SK-N-SH (cell line): ENCODE data around the gene VIM. TPM values are rescaled to one million over a fixed set of nuclear protein-coding genes. Genes with fewer than 3 reads are reported as not detected.

Experiments used
- CTCF ChIA-PET: fragments of 300-600, 350-600 bp; formaldehyde crosslinking; extraction: SDS; loops from one replicate; lab custom pipeline; 2021; lab: Yijun Ruan, JAX
- POLR2A ChIA-PET: fragments of 350-600 bp; sonication (Branson Sonifier 250); formaldehyde crosslinking; extraction: SDS; loops from one replicate; lab custom pipeline; 2020; ENCODE audit warnings: antibody characterized with exemption, inconsistent platforms; lab: Yijun Ruan, JAX
- DNase-seq: peaks from one replicate; pipeline ENCODE4 v3.0.0; 2012
- H2AFZ ChIP-seq: fragments of 200-600 bp; sonication (generic); 2 replicates; pipeline ENCODE4 v1.8.1; 2016; ENCODE audit warnings: antibody characterized with exemption, mild to moderate bottlenecking, low read depth
- H3F3A ChIP-seq: fragments of 200-600 bp; sonication (generic); replicated peaks from 2 replicates; pipeline ENCODE3; 2016; ENCODE audit warnings: antibody characterized with exemption, mild to moderate bottlenecking; ENCODE audit not compliant: insufficient read depth
- H3K27ac ChIP-seq, 2 experiments: fragments of 200-500 bp in 1 of 2; fragments of 200-600 bp in 1 of 2; sonication (Bioruptor generic) in 1 of 2; sonication (generic), shearing (Covaris generic) in 1 of 2; 2 replicates each; pipeline versions ENCODE4 v1.5.1 to v1.6.1; 2014 to 2016; ENCODE audit warnings: low read depth in 2 of 2, inconsistent platforms in 1 of 2, low read length in 1 of 2, mild to moderate bottlenecking in 1 of 2, mixed read lengths in 1 of 2
- H3K27me3 ChIP-seq: fragments of 200-600 bp; sonication (generic), shearing (Covaris generic); 2 replicates; pipeline ENCODE4 v1.6.1; 2016; ENCODE audit warnings: mixed run types; ENCODE audit not compliant: insufficient read depth
- H3K36me3 ChIP-seq, 2 experiments: fragments of 200-500 bp in 1 of 2; fragments of 200-600 bp in 1 of 2; sonication (Bioruptor generic) in 1 of 2; sonication (generic) in 1 of 2; replicated peaks in 1 of 2; 2 replicates each; pipeline versions ENCODE3 to v1.5.1; 2014 to 2016; ENCODE audit warnings: low read length in 1 of 2, mild to moderate bottlenecking in 1 of 2; ENCODE audit not compliant: insufficient read depth in 2 of 2, control insufficient read depth in 1 of 2
- H3K4me1 ChIP-seq, 2 experiments: fragments of 200-500 bp in 1 of 2; fragments of 200-600 bp in 1 of 2; sonication (Bioruptor generic) in 1 of 2; sonication (generic), shearing (Covaris generic) in 1 of 2; 2 replicates each; pipeline versions ENCODE4 v1.5.1 to v1.6.1; 2014 to 2016; ENCODE audit warnings: low read depth in 1 of 2, low read length in 1 of 2, mixed run types in 1 of 2; ENCODE audit not compliant: insufficient read depth in 2 of 2, control insufficient read depth in 1 of 2
- H3K4me2 ChIP-seq: fragments of 200-600 bp; sonication (generic), shearing (Covaris generic); 2 replicates; pipeline ENCODE4 v1.6.1; 2017; ENCODE audit warnings: mixed run types
- H3K4me3 ChIP-seq, 2 experiments: fragments of 200-500 bp in 1 of 2; fragments of 200-600 bp in 1 of 2; sonication (Bioruptor generic) in 1 of 2; sonication (generic), shearing (Covaris generic) in 1 of 2; 2 replicates each; pipeline versions ENCODE4 v1.5.1 to v1.8.1; 2014 to 2016; ENCODE audit warnings: low read depth in 2 of 2, inconsistent platforms in 1 of 2, low read length in 1 of 2, mild to moderate bottlenecking in 1 of 2, mixed read lengths in 1 of 2, moderate library complexity in 1 of 2
- H3K79me2 ChIP-seq: fragments of 200-600 bp; sonication (generic); 2 replicates; pipeline ENCODE4 v1.8.1; 2017; ENCODE audit warnings: mild to moderate bottlenecking; ENCODE audit not compliant: insufficient read depth
- H3K9ac ChIP-seq: fragments of 200-600 bp; sonication (generic); 2 replicates; pipeline ENCODE4 v1.6.1; 2017; ENCODE audit warnings: mixed run types
- H3K9me2 ChIP-seq: fragments of 200-600 bp; sonication (generic); 2 replicates; pipeline ENCODE4 v1.6.1; 2017; ENCODE audit warnings: mixed run types
- H3K9me3 ChIP-seq: fragments of 200-600 bp; sonication (generic); 2 replicates; pipeline ENCODE4 v1.6.1; 2017; ENCODE audit warnings: mixed run types, mild to moderate bottlenecking, moderate library complexity
- H4K20me1 ChIP-seq: fragments of 200-600 bp; sonication (generic); 2 replicates; pipeline ENCODE4 v1.6.1; 2017; ENCODE audit warnings: mild to moderate bottlenecking, mixed run types; ENCODE audit not compliant: insufficient read depth
- EZH2phosphoT487 ChIP-seq: fragments of 200-600 bp; sonication (generic); IDR thresholded peaks from 2 replicates; pipeline ENCODE4 v1.6.1; 2017; ENCODE audit warnings: low read depth, mixed run types, mild to moderate bottlenecking, antibody characterized with exemption, moderate library complexity, borderline replicate concordance
- FOXM1 ChIP-seq: IDR thresholded peaks from 2 replicates; pipeline ENCODE4 v1.4.0; 2012; ENCODE audit warnings: low read depth, mild to moderate bottlenecking
- JUND ChIP-seq: IDR thresholded peaks from 2 replicates; pipeline ENCODE4 v1.4.0; 2012
- MEF2A ChIP-seq: IDR thresholded peaks from 2 replicates; pipeline ENCODE4 v1.4.0; 2012; ENCODE audit warnings: low read depth, borderline replicate concordance
- MXI1 ChIP-seq: IDR thresholded peaks from 2 replicates; pipeline ENCODE4 v1.6.1; 2012; ENCODE audit warnings: mild to moderate bottlenecking, low read depth, low read length, improper control_type of control experiment
- NFIC ChIP-seq: IDR thresholded peaks from 2 replicates; pipeline ENCODE4 v1.4.0; 2012; ENCODE audit warnings: borderline replicate concordance
- POLR2AphosphoS5 ChIP-seq: IDR thresholded peaks from 2 replicates; pipeline ENCODE4 v1.6.1; 2012; ENCODE audit warnings: low read depth, low read length
- RAD21 ChIP-seq: IDR thresholded peaks from 2 replicates; pipeline ENCODE4 v1.6.1; 2012; ENCODE audit warnings: mild to moderate bottlenecking, low read length
- RCOR1 ChIP-seq: fragments of 150-350 bp; IDR thresholded peaks from 2 replicates; pipeline ENCODE4 v1.6.1; 2017; ENCODE audit warnings: antibody characterized with exemption, low read length
- REST ChIP-seq: IDR thresholded peaks from 2 replicates; pipeline ENCODE4 v1.6.1; 2012; ENCODE audit warnings: mild to moderate bottlenecking, low read depth, low read length, moderate library complexity
- RFX5 ChIP-seq: IDR thresholded peaks from 2 replicates; pipeline ENCODE4 v1.6.1; 2012; ENCODE audit warnings: mild to moderate bottlenecking, improper control_type of control experiment, low read length
- RXRA ChIP-seq: IDR thresholded peaks from 2 replicates; pipeline ENCODE4 v1.4.0; 2012; ENCODE audit warnings: low read depth, mild to moderate bottlenecking, borderline replicate concordance
- SIN3A ChIP-seq: IDR thresholded peaks from 2 replicates; pipeline ENCODE4 v1.6.1; 2012; ENCODE audit warnings: low read depth, mild to moderate bottlenecking, low read length, moderate library complexity, borderline replicate concordance
- SMC3 ChIP-seq: IDR thresholded peaks from 2 replicates; pipeline ENCODE4 v1.6.1; 2012; ENCODE audit warnings: low read depth, low read length, improper control_type of control experiment
- TCF12 ChIP-seq: IDR thresholded peaks from 2 replicates; pipeline ENCODE4 v1.4.0; 2012
- WGBS: methylation state at CpG from one replicate; pipeline ENCODE4 v1.1.6; 2017; ENCODE audit warnings: low lambda C conversion rate; 5-methylcytosine and 5-hydroxymethylcytosine counted together
- polyA plus RNA-seq, 3 experiments: library from polyadenylated mRNA; depleted of rRNA; stranded (reverse); fragments of >200 nt; gene quantifications; 2 replicates each; pipeline ENCODE4 v1.2.3, GENCODE V29; 2012
- TF ChIP-seq, protein P1 (sequence below): IDR thresholded peaks from 2 replicates; pipeline ENCODE4 v1.4.0; 2012; ENCODE audit warnings: low read depth
- TF ChIP-seq, protein P2 (sequence below): IDR thresholded peaks from 2 replicates; pipeline ENCODE4; 2012

Gene VIM
- polyA plus RNA-seq, 1 of the 3 experiments (the other 2 are of a cell fraction): 5,016 TPM

GRCh38 chr10:17229967-17230682 lies 2.1 kb downstream of the VIM start:
- TF ChIP-seq, protein P1, sequence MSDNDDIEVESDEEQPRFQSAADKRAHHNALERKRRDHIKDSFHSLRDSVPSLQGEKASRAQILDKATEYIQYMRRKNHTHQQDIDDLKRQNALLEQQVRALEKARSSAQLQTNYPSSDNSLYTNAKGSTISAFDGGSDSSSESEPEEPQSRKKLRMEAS: no peak; the same call in 1 of the 2 replicates
- 0 out of 2 replicates have a peak, but pooled peaks have one; percentile 17 for TF ChIP-seq MEF2A
- TF ChIP-seq FOXM1: 0 out of 2 replicates have a peak, but pooled peaks have one; percentile 21
- no peak for TF ChIP-seq RAD21
- TF ChIP-seq JUND: peak; percentile 4; the same call in 1 of the 2 replicates
- TF ChIP-seq TCF12: peak; percentile 18; the same call in 1 of the 2 replicates
- TF ChIP-seq, protein P2, sequence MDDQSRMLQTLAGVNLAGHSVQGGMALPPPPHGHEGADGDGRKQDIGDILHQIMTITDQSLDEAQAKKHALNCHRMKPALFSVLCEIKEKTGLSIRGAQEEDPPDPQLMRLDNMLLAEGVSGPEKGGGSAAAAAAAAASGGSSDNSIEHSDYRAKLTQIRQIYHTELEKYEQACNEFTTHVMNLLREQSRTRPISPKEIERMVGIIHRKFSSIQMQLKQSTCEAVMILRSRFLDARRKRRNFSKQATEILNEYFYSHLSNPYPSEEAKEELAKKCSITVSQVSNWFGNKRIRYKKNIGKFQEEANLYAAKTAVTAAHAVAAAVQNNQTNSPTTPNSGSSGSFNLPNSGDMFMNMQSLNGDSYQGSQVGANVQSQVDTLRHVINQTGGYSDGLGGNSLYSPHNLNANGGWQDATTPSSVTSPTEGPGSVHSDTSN: peak; percentile 45; the same call in 1 of the 2 replicates
- TF ChIP-seq RCOR1: 0 out of 2 replicates have a peak, but pooled peaks have one; percentile 18
- TF ChIP-seq POLR2AphosphoS5: peak; percentile 83
- TF ChIP-seq EZH2phosphoT487: no peak
- TF ChIP-seq RXRA: 0 out of 2 replicates have a peak, but pooled peaks have one; percentile 4
- peak; percentile 88 for TF ChIP-seq NFIC
- peak; percentile 23; the same call in 1 of the 2 replicates for TF ChIP-seq MXI1
- TF ChIP-seq REST: peak; percentile 8; the same call in 1 of the 2 replicates
- no peak for TF ChIP-seq RFX5
- TF ChIP-seq SIN3A: peak; percentile 16; the same call in 1 of the 2 replicates
- no peak for TF ChIP-seq SMC3
- Histone ChIP-seq H3K4me3 (peak overlapping the region; percentile 87 to 98), H3K4me2 (peak overlapping the region; percentile 88), H3F3A (peaks cover 72% of the 10 kb centered on the region), H3K36me3 (peaks cover 37 to 58% of the 10 kb centered on the region in 2 experiments), H3K9me2 (no peaks in the 10 kb centered on the region), H3K27me3 (no peaks in the 10 kb centered on the region), H3K9ac (peak overlapping the region; percentile 100), H3K4me1 (peaks cover 0 to 19% of the 10 kb centered on the region in 2 experiments; a peak in 2 of 4 replicates), H3K9me3 (no peaks in the 10 kb centered on the region), H2AFZ (no peak overlapping the region), H4K20me1 (peaks cover 59% of the 10 kb centered on the region), H3K27ac (peak overlapping the region; percentile 82 to 98), H3K79me2 (peaks cover 80% of the 10 kb centered on the region)
- POLR2A ChIA-PET: interaction anchor here (0.7 to 2.5 kb wide), 5 partner anchors 16 to 373 kb away, joined by 3 to 13 read pairs (median 4); partner anchors contain the start of gene TRDMT1
- WGBS: 1% methylated on average over 28 of the region's 43 CpGs
- CTCF ChIA-PET: interaction anchor here (0.6 to 3.7 kb wide), 35 partner anchors 9 to 1355 kb away, joined by 3 to 30 read pairs (median 4); partner anchors contain the start of gene TRDMT1
- DNase-seq: peak; percentile 67
